Neural cell (in vitro differentiated cells): ENCODE data around the gene SLC29A2.
"Not testable (repeated sequence)": the region's sequence is repeated elsewhere in the genome, so short reads cannot be mapped to it uniquely, and the experiment has no call there.

ENCODE experiments used
- RAD21 ChIP-seq: fragments of 450-650 bp; conservative IDR thresholded peaks from 2 replicates; pipeline ENCODE4 v1.6.1; 2014; ENCODE audit warnings: antibody characterized with exemption, mild to moderate bottlenecking, moderate library complexity
- SMC3 ChIP-seq: fragments of 450-650 bp; conservative IDR thresholded peaks from 2 replicates; pipeline ENCODE4 v1.6.1; 2014; ENCODE audit warnings: antibody characterized with exemption, mild to moderate bottlenecking, moderate library complexity; ENCODE audit not compliant: poor library complexity
- TF ChIP-seq, protein P1 (sequence below): fragments of 450-650 bp; IDR thresholded peaks from 2 replicates; pipeline ENCODE4 v1.5.1; 2014; ENCODE audit warnings: antibody characterized with exemption, mild to moderate bottlenecking, moderate library complexity; ENCODE audit not compliant: poor library complexity, severe bottlenecking

DNA sequence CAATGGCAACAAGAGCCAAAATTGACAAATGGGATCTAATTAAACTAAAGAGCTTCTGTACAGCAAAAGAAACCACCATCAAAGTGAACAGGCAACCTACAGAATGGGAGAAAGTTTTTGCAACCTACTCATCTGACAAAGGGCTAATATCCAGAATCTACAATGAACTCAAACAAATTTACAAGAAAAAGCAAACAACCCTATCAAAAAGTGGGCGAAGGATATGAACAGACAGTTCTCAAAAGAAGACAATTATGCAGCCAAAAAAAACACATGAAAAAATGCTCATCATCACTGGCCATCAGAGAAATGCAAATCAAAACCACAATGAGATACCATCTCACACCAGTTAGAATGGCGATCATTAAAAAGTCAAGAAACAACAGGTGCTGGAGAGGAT, 51.3 kb downstream of the SLC29A2 start:
- TF ChIP-seq, protein P1, sequence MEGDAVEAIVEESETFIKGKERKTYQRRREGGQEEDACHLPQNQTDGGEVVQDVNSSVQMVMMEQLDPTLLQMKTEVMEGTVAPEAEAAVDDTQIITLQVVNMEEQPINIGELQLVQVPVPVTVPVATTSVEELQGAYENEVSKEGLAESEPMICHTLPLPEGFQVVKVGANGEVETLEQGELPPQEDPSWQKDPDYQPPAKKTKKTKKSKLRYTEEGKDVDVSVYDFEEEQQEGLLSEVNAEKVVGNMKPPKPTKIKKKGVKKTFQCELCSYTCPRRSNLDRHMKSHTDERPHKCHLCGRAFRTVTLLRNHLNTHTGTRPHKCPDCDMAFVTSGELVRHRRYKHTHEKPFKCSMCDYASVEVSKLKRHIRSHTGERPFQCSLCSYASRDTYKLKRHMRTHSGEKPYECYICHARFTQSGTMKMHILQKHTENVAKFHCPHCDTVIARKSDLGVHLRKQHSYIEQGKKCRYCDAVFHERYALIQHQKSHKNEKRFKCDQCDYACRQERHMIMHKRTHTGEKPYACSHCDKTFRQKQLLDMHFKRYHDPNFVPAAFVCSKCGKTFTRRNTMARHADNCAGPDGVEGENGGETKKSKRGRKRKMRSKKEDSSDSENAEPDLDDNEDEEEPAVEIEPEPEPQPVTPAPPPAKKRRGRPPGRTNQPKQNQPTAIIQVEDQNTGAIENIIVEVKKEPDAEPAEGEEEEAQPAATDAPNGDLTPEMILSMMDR, result not testable (repeated sequence)
- TF ChIP-seq SMC3, RAD21: not testable (repeated sequence)
